Ecto neural progenitor cell (in vitro differentiated cells): ENCODE data around the gene LETM1.

ENCODE experiments used
- DNase-seq: peaks from one replicate; pipeline ENCODE4 v3.0.0-alpha.2; 2018; ENCODE audit warnings: low spot score

The LETM1 gene

GRCh38 chr4:1825326-1825725, 30.6 kb downstream of the LETM1 start:
- no peak for DNase-seq

- no peak for DNase-seq
Observed at GRCh38 chr4:1824746-1825145, 31.2 kb downstream of the LETM1 start.

- DNase-seq: no peak
Observed at GRCh38 chr4:1823545-1823932, 32.4 kb downstream of the LETM1 start.

GRCh38 chr4:1822568-1823544, 33.1 kb downstream of the LETM1 start:
- DNase-seq: no peak

GRCh38 chr4:1821679-1822567, 34.0 kb downstream of the LETM1 start:
- DNase-seq: no peak

- DNase-seq: no peak
Observed at GRCh38 chr4:1819816-1820215, 36.1 kb downstream of the LETM1 start.

GRCh38 chr4:1819284-1819683, 36.7 kb downstream of the LETM1 start:
- DNase-seq: no peak

- no peak for DNase-seq
Observed at GRCh38 chr4:1815997-1816860, 39.7 kb downstream of the LETM1 start.

- DNase-seq: no peak
Observed at GRCh38 chr4:1815096-1815996, 40.6 kb downstream of the LETM1 start.

GRCh38 chr4:1814453-1814852, 41.5 kb downstream of the LETM1 start:
- DNase-seq: no peak

GRCh38 chr4:1813915-1814314, 42.0 kb downstream of the LETM1 start:
- DNase-seq: no peak

- DNase-seq: no peak
Observed at GRCh38 chr4:1813231-1813630, 42.7 kb downstream of the LETM1 start.

GRCh38 chr4:1812720-1813119, 43.2 kb downstream of the LETM1 start:
- no peak for DNase-seq

GRCh38 chr4:1810765-1811164, 45.2 kb downstream of the LETM1 start:
- DNase-seq: no peak

- peak; percentile 93 for DNase-seq
Observed at GRCh38 chr4:1809754-1810502, 46.0 kb downstream of the LETM1 start.

- no peak for DNase-seq
Observed at GRCh38 chr4:1808851-1809753, 46.9 kb downstream of the LETM1 start.

- no peak for DNase-seq
Observed at GRCh38 chr4:1808396-1808795, 47.6 kb downstream of the LETM1 start.

GRCh38 chr4:1807332-1807777, 48.6 kb downstream of the LETM1 start:
- no peak for DNase-seq
